Stimulated activated CD8-positive, alpha-beta memory T cell treated with anti-CD3 and anti-CD28 coated beads, Interleukin-15, amount 100 ng/mL, for 4 hours (primary cell): ENCODE measurements around the gene PFKFB1.

Experiments
- DNase-seq, 2 donors: peaks; one replicate each; pipeline ENCODE4 v3.0.0-alpha.2; 2020; ENCODE audit warnings: low read depth in 2 of 2

Gene PFKFB1

DNA sequence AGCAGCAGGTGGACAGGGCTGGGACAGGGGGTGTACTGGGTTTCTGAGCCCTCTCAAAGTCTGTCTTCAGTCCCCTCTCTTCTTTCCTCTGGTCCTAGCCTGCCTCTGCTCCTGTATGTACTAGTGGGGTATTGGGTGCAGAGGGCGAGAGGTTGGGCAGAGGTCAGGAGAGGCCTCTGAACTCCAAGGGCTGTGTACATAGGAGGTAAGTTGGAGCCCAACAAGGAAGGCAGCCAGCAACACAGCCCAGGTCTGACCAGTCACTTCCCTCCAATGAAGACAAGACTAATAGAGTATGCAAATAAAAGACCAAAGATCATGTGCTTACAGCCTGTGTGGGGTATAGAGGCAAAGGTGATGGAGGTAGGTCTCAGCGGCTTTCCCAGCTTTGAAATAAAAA, at the start of gene PFKFB1:
Gene PFKFB1 (minus strand): TSS at position 90 of the 400 bp plus-strand sequence. CDS start 181 bp downstream, outside the sequence.
- DNase-seq, result no peak

DNA sequence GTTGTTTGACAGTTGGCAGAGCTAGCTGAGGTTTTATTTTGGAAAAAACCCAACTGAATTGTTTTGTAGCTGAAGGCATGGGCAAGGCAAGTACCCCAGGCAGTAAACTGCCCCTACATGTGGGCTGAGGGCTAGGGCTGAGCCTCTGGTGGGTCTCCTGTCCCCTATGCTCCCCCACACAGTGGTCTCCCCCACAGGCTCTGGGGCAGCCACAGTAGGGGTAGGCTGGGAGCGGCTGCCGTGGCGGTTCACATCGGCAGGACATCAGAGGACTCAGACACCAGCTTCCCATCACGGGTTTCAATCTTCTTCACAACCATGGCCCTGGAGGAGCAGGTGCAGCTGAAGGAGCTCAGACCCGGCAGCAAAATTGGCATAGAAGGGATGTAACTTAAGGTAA, 47.5 kb upstream of the PFKFB1 start:
- DNase-seq, result no peak

DNA sequence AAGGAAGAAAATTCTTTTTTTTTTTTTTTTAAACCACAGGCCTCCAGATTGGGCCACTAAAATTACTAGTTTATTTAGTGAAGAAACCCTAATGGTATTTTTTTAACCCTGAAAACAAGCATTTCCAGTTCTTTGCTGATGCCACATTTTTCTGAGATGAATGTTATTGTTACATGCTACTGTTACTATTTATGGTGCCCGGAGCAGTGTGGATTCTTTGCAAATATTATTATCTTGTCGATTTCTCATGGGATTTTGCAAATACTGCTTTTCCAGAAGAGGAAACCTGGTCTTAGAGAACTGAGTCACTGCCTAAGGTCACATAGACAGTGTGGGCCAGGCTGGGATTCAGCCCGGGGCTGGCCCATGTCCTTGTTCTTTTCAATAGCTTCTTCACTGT, 45.5 kb upstream of the PFKFB1 start:
- DNase-seq, result no peak

- no peak for DNase-seq
Observed at GRCh38 chrX:55033429-55033828, 39.4 kb upstream of the PFKFB1 start.

GRCh38 chrX:55030271-55031205, 36.5 kb upstream of the PFKFB1 start, which contains the start of gene ALAS2:
Gene ALAS2, minus strand, starts transcription at chrX:55030977. Its CDS starts 4,977 bp downstream, at chrX:55026000.
- no peak for DNase-seq

DNA sequence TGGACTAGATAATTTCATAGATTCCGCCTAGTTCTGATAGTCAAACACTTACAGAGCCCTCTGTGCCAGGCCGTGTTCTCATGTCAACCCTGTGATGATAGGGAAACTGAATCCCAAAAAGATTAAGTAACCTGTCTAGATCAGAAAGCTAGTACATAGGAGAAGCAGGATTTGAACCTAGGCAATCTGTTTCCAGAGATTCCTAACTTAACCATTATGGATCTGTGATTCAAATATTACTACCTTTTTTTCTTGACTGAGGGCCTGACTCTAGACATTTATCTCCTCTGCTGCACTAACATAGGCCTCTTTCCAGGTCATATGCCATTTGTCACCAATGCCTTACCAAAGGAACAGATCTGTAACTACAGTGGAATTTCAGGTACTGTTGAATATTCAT, 35.3 kb upstream of the PFKFB1 start:
- no peak for DNase-seq

GRCh38 chrX:55028611-55029010, 34.6 kb upstream of the PFKFB1 start:
- no peak for DNase-seq

GRCh38 chrX:55028040-55028439, 34.1 kb upstream of the PFKFB1 start:
- DNase-seq, result no peak

DNA sequence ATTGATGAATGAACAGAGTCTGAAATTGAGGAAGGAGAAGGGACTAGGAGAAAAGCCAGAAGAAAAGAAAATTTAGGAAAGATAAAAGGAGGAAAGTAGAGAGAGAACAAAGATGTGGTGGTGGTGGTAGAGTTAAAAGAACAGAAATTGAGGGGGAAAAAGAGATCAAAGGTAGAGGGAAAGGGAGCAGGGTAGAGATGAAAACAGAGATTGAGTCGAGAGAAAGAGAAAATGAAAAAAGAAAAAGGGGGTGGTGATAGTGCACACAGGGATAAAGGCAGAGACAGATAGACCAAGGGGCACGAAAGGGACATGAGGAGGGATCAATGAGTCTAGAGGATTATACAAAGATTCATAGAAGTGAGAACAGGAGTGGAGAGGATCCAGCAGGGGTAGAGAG, 32.9 kb upstream of the PFKFB1 start:
- DNase-seq, result no peak

DNA sequence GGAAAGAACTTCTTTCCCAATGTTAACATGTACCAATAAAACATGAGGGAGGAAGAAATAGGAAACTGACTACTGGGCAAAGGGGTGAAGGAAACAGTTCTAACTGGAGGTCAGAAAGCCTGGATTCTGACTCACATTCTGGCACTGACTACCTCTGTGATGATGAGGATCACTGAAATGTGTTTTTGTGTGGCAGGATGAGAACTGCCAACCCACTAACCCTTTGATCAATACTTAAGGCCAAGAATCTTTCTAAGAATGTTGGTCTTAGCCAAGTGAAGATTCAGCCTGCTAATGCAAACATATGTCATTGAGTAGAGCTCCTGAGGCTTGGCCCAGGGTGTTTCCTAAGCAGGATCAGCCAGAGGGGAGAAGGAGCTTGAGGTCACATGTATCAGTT, 32.2 kb upstream of the PFKFB1 start:
- DNase-seq, result no peak

DNA sequence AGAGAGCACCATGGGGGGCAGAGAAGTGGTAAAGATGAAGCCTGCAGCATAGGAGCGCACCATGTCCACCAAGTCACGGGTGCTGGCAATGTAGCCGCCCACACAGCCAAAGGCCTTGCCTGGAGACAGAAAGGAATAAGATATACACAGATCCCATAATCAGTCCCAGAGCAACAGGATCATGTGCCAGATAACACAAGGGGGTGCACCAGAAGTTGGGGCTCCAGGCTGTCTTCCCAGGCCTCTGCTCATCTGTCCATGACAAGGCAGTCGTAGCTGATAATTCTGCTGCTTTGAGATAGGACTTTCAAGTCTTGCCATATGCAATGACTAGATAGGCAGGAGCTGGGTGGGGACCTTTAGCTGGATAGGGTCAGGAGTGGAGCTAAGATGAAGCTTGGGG, 20.9 kb upstream of the PFKFB1 start:
- no peak for DNase-seq

GRCh38 chrX:55011294-55011693, 17.3 kb upstream of the PFKFB1 start:
- no peak for DNase-seq

DNA sequence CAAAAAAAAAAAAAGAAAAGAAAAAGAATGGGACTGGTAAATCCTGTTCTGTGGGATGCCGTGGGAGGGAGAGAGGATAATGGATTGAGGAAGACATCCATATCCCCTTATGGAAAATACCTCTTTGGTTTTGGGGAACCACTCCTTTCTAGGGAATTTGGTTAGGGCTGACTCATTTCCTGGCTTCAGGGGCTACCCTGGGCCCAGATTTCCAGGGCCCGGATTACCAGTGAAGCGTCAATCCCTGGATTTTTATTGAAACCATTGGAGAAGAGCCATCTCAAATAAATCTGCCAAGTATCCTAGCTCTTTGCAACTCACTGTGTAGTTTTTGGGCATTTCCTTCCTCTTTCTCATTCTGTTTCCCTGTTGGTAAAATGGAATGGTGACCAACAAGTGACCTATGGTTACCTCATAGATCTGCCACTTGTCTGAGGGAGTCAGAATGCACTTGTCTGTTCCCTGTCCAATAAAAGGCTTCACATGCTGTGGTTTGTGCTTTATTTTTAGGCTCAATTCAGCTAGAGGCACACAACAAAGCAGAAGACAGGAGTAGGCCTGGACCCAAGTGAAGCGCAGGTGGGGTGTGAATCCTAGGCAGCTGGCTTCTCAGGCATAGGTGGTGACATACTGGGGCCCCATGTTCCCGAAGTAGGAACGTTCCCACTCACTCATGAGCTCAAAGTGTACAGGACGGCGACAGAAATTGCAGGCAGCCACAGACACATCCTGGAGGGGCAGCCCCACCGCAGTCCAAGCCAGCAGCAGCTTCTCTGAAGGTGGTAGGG, 14.8 kb upstream of the PFKFB1 start:
- DNase-seq, result no peak

DNA sequence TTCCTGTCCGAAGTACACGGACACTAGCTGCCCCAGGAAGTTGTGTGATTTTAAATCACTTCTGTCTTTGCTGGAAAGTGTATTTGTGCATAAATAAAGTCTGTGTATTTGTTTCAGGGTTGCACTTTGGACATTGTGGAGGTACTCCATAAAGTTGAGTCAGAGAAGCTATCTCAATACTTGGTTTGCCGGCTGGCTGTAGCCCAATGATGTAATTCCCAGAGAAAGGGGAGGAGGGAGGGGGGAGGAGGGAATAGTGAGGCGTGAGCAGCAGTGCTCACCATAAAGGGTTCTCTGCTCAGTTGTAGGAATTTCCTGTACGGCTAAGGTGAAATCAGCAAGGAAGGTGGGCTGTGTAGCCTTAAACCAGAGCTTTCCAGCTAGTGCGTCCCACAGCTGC, 13.7 kb upstream of the PFKFB1 start:
- DNase-seq, result no peak

DNA sequence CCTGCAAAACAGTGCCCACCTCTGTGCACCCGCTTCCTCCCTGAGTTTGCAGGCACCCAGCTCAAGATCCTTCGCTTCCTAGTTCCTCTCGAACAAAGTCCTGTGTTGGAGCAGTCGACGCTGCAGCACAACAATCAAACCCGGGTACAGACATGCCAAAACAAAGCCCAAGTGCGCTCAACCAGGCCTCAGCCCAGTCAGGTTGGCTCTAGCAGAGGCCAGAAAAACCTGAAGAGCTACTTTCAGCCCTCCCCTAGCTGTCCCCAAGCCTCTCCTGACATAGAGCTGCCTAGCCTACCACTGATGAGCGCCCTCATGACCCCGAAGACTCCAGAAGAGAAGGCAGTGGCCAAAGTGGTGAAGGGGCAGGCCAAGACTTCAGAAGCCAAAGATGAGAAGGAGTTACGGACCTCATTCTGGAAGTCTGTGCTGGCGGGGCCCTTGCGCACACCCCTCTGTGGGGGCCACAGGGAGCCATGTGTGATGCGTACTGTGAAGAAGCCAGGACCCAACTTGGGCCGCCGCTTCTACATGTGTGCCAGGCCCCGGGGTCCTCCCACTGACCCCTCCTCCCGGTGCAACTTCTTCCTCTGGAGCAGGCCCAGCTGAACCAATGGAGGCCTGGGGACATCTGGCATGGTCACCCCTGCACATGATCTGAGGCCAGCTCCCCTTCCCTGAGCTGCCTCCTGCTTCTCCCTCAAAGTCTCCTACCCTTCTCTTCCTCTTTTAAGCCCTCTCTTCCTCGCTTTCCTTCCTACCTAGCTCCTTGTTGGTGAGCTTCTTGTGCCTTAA, 13.0 kb upstream of the PFKFB1 start:
- no peak for DNase-seq

- no peak for DNase-seq
Observed at GRCh38 chrX:55005256-55005655, 11.3 kb upstream of the PFKFB1 start.

GRCh38 chrX:55004231-55004630, 10.2 kb upstream of the PFKFB1 start:
- no peak for DNase-seq

- DNase-seq, result peak; percentile 73 to 78
Observed at GRCh38 chrX:54999717-55000598, 6.0 kb upstream of the PFKFB1 start, which contains the start of gene APEX2. Gene APEX2, plus strand, starts transcription at chrX:55000363. Its CDS starts 60 bp downstream, at chrX:55000423.

GRCh38 chrX:54995621-54996020, 1.6 kb upstream of the PFKFB1 start:
- DNase-seq, result no peak

GRCh38 chrX:54994668-54995351, 822 bp upstream of the PFKFB1 start:
- DNase-seq, result no peak
